Inflammatory macrophage (primary cell): Measurements from ENCODE around the gene TMEM174.
A peak's percentile ranks its signal among the peaks of the same experiment; 100 is the strongest.
"Not testable (repeated sequence)": the region's sequence is repeated elsewhere in the genome, so short reads cannot be mapped to it uniquely, and the experiment has no call there.

Experiments used
- DNase-seq, 2 donors: peaks; one replicate each; pipeline ENCODE4 v3.0.0-alpha.2; 2020 to 2022

TMEM174 gene

DNA sequence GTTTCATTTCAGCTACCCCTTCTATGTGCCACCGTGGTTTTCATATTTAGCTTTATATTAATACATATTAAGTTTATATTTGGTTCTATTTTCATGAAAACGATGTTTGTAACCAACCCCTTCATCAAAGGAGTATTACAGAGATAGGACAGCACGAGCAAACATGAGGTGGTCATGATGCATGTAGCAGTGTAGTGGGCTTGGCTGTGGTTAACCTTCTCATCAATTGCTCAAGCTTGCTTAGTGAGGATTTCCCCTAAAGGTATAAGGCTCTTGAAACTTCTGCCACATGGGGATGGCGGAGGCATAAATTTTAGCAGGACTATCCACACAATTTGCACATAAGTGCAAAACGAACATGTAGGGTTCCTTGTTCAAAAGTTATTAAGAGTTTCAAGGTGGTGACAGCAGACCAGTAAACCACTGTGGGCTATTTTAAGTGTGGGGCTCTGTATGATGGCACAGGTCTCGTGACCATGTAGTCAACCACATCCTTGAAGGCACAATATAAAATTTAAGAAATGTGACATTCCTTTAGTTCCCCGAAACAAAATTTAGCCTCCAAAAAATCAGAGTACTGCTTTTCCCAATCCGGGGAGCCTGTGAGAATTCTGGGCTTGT is 24.8 kb downstream of the TMEM174 start:
- DNase-seq, result no peak

GRCh38 chr5:73198833-73199592 is 26.0 kb downstream of the TMEM174 start:
- DNase-seq, result peak in 1 of 2 donors; percentile 8

DNA sequence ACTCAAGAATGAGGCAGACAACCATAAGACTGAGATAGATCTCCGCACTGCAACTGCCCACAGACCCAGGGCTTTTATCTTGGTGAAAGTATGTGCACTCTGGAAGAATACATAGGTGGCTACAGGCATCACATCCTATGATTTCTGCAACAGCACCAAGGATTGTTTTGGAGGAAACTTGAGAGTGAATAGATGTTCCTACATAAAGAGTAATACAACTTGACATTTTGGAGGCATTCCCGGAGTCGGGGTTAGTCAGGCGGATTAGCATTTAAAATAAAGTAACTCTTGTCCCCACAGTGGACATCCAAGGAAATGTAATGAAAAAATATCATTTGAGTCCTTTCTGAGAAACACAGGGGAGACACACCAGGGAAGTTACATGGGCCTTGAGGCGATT is 26.7 kb downstream of the TMEM174 start:
- no peak for DNase-seq

- DNase-seq, result peak; percentile 49 to 50
These were observed 28.8 kb downstream of the TMEM174 start for GRCh38 chr5:73201547-73202513.

DNA sequence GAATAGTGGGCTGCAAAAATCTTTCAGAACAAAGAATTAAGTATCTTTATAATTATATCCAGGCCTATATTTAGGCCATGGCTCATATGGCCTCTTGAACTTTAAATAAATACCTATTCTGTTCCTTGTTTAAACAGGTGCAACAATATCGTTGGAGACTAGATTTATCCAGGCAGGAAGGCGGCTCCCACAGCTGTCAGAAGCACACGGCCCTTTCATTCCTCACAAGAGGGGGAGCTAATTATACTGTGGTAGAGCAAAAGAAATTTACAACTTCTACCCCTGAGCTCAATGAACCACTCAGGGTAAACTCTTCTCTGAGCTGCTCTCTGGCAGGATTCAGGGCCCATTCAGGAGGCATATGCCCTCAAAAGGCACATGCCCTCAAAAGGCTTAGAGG is 31.3 kb downstream of the TMEM174 start:
- DNase-seq, result no peak

DNA sequence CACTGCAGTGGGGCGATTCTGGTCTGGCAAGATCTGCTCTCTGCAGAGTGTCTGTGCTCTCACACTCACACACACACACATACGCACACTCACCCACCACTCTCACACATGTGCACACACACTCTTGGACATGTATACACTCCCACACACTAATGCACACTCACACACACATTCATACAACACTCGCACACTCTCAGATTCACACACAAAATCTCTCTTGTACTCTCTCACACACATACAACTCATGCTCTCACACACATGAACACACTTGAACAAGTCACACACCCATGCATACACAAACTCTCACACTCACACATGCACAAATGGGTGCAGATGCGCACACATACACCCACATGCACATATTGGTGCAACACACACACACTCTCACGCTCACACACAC is 31.7 kb downstream of the TMEM174 start:
- DNase-seq, result no peak

DNA sequence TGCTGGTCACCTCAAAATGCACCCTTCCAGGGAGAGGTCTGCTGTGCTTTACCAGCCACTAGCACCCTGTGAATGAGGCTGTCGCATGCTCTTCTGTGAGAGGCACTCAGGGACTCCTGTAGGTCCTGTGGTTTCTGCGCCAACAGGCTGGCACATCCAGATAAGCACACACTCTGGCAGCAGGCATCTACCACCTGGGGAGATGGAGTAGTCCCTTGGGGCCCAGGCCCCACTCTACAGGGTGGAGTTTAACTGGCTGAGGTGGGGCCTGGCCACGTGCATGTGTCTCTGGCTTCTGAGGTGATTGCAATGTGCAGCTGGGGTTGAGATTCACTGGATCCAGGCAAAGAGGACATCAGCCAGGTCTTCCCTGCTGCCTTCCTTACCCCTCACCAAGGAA is 32.3 kb downstream of the TMEM174 start:
- no peak for DNase-seq

DNA sequence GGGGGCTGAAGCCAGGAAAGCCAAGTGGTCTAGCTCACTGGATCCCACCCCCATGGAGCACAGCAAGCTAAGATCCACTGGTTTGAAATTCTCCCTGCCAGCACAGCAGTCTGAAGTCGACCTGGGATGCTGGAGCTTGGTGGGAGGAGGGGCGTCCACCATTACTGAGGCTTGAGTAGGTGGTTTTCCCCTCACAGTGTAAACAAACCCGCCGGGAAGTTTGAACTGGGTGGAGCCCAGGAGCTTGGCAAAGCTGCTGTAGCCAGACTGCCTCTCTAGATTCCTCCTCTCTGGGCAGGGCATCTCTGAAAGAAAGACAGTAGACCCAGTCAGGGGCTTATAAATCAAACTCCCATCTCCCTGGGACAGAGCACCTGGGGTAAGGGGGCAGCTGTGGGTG is 34.2 kb downstream of the TMEM174 start:
- DNase-seq, result not testable (repeated sequence)

DNA sequence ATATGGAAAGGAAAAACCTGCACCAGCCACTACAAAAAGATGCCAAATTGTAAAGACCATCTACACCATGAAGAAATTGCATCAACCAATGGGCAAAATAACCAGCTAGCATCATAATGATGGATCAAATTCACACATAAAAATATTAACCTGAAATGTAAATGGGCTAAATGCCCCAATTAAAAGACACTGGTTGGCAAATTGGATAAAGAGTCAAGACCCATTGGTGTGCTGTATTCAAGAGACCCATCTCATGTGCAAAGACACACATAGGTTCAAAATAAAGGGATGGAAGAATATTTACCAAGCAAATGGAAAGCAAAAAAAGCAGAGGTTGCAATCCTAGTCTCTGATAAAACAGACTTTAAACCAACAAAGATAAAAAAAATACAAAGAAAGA is 36.1 kb downstream of the TMEM174 start:
- not testable (repeated sequence) for DNase-seq

DNA sequence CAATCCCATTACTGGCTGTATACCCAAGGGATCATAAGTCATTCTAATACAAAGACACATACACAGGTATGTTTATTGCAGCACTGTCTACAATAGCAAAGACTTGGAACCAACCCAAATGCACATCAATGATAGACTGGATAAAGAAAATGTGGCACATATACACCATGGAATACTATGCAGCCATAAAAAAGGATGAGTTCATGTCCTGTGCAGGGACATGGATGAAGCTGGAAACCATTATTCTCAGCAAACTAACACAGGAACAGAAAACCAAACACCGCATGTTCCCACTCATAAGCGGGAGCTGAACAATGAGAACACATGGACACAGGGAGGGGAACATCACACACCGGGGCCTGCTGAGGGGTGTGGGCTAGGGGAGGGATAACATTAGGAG is 39.7 kb downstream of the TMEM174 start:
- DNase-seq, result not testable (repeated sequence)

DNA sequence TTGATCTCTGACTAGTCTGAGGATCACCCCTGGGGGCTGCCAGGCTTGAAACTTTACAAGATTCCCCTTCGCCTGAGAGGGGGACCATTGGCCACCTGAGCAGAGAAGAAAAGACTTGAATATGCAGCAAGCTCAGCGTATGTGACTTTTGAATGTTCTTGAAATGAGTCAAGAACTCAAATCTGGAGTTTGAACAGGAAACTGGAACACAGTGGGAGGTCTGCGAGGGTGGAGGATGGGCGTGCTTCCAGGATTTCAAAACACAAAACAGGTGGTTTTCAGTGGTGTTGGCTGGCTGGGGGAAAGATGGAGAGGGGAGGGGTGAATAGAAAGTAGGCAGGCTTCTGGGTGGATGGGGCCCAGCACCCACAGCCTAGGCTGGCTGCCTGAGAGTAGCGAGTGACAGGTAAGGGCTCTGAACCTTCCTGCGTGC is 40.6 kb downstream of the TMEM174 start:
- no peak for DNase-seq

GRCh38 chr5:73214306-73214705 is 41.3 kb downstream of the TMEM174 start:
- no peak for DNase-seq

GRCh38 chr5:73214996-73215395 is 42.0 kb downstream of the TMEM174 start:
- DNase-seq, result no peak

DNA sequence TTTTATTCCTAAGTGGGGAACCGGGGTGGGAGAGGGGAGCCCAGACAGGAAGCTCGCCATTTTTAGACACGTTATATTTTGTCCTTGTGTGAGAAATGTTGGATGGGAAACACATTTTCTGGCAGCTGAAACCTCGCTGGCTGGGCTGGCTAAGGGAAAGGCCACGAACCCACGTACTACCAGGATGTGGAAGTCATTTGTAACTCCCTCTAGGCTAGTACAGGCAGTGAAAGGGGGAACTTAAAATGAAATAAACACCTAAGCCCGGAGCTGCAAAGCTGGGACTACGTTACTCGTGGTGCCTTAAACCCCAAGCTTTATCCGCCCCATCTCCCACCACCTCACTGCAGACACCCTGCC is 42.5 kb downstream of the TMEM174 start:
- DNase-seq, result peak; percentile 19 to 21

GRCh38 chr5:73215891-73216610 is 43.1 kb downstream of the TMEM174 start:
- peak; percentile 48 to 56 for DNase-seq

GRCh38 chr5:73218552-73219171 is 45.7 kb downstream of the TMEM174 start:
- no peak for DNase-seq

GRCh38 chr5:73219336-73219735 is 46.3 kb downstream of the TMEM174 start:
- DNase-seq, result not testable (repeated sequence)

DNA sequence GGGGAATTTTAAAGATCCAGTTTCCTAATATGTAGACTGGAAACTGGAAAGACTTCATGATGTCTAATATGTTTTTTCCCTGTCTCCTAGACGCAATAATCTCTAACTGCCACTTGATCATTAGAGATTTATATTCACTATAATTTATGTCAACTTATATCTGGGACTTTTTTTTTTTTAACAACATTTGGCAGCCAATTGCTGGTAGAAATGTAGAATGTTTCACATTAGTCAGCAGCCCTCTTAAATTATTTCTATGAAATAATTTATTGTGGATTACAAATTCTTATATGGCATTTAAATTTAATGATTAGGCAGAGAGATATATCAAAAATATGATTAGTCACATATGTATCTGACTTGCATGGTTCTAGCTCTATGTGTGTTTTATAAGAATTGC is 48.2 kb downstream of the TMEM174 start:
- no peak for DNase-seq

GRCh38 chr5:73221726-73222125 is 48.7 kb downstream of the TMEM174 start:
- DNase-seq, result no peak

DNA sequence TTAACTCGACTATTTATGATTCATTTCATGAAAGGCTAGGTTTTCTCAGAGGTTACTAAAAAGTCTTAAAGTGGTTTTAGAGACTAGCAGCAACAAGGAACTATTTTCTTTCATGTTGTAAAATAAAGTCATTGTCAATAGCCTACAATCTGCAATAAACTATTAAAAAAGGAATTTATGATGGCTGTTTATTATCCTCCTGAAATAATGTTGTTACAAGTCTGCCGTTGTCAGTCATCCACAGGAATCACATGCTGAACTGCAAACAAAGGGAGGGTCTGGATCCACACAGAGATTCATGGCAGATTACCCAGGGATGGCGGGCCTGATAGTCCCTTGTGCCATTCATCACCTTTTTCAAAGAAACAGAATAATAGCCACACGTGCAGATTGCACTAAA is 49.2 kb downstream of the TMEM174 start:
- DNase-seq, result no peak
